HCT116 (cell line): ENCODE results near the gene SMOC1. TPM values are rescaled to one million over a fixed set of nuclear protein-coding genes. Genes with fewer than 3 reads are reported as not detected.

Experiments used
- ATAC-seq: fragments of 200-7000 bp; cut with Tn5 transposase; 2 replicates; pipeline ENCODE4 v1.9.1; 2020; ENCODE audit warnings: mild to moderate bottlenecking, moderate library complexity
- BruUV-seq: library from RNA; stranded (reverse); fragments of 400-500 nt; replicated peaks from 2 replicates; lab custom pipeline; 2021; lab: Mats Ljungman, UMichigan
- CTCF ChIA-PET: fragments of 300-600 bp; sonication (Branson Sonifier 250); formaldehyde crosslinking; loops from one replicate; lab custom pipeline; 2021; ENCODE audit warnings: antibody characterized with exemption; lab: Charles Lee
- POLR2A ChIA-PET: fragments of 300-600, 350-600 bp; sonication (Branson Sonifier 250); formaldehyde crosslinking; loops from one replicate; lab custom pipeline; 2021; ENCODE audit warnings: antibody characterized with exemption; lab: Charles Lee
- RAD21 ChIA-PET, 2 experiments: fragments of 300-600 bp; sonication (Branson Sonifier 250); formaldehyde crosslinking; loops; one replicate each; lab custom pipeline; 2023; ENCODE audit warnings: low total read pairs in 2 of 2; ENCODE audit not compliant: uncharacterized antibody in 2 of 2, unreplicated experiment in 2 of 2, low non-redundant PET in 1 of 2; lab: Charles Lee
- DNase-seq: peaks from one replicate; pipeline ENCODE4 v3.0.0-alpha.2; 2010; ENCODE audit warnings: low read depth, low spot score
- H2AFZ ChIP-seq: fragments of 200-600 bp; shearing (Covaris generic), sonication (generic); 2 replicates; pipeline ENCODE4 v1.6.1; 2017; ENCODE audit warnings: low read depth, mixed run types, mixed read lengths, antibody characterized with exemption, low read length; ENCODE audit not compliant: poor library complexity, severe bottlenecking
- H3K27ac ChIP-seq: 2 replicates; pipeline ENCODE4 v1.5.1; 2012; ENCODE audit warnings: low read depth, low read length
- H3K27me3 ChIP-seq: fragments of 200-600 bp; sonication (generic); 2 replicates; pipeline ENCODE4 v1.6.1; 2016; ENCODE audit warnings: mixed run types, low read length, mixed read lengths; ENCODE audit not compliant: insufficient read depth
- H3K36me3 ChIP-seq, 2 experiments: fragments of 200-500 bp in 1 of 2; fragments of 200-600 bp in 1 of 2; sonication (Bioruptor generic) in 1 of 2; sonication (generic) in 1 of 2; 2 replicates each; pipeline versions ENCODE4 v1.5.1 to v1.6.1; 2014 to 2016; ENCODE audit warnings: low read length in 2 of 2, inconsistent platforms in 1 of 2, mixed read lengths in 1 of 2, mixed run types in 1 of 2; ENCODE audit not compliant: insufficient read depth in 2 of 2, control insufficient read depth in 1 of 2
- H3K4me1 ChIP-seq, 2 experiments: fragments of 200-600 bp in 1 of 2; sonication (generic) in 1 of 2; 2 replicates each; pipeline versions ENCODE4 v1.5.1 to v1.6.1; 2012 to 2017; ENCODE audit warnings: low read length in 2 of 2, inconsistent platforms in 1 of 2, mild to moderate bottlenecking in 1 of 2, mixed read lengths in 1 of 2, mixed run types in 1 of 2, moderate library complexity in 1 of 2; ENCODE audit not compliant: insufficient read depth in 2 of 2, control insufficient read depth in 1 of 2
- H3K4me2 ChIP-seq: fragments of 200-600 bp; sonication (generic); 2 replicates; pipeline ENCODE4 v1.6.1; 2017; ENCODE audit warnings: mixed run types, low read length, mixed read lengths
- H3K4me3 ChIP-seq, 2 experiments: fragments of 200-600 bp in 1 of 2; sonication (generic) in 1 of 2; replicated peaks in 1 of 2; 2 replicates each; pipeline ENCODE4 v1.5.1; 2011 to 2016; ENCODE audit warnings: low read length in 2 of 2, control low read depth in 1 of 2, low read depth in 1 of 2, mild to moderate bottlenecking in 1 of 2, mixed read lengths in 1 of 2, mixed run types in 1 of 2
- H3K79me2 ChIP-seq: fragments of 200-600 bp; sonication (generic); 2 replicates; pipeline ENCODE4 v1.6.1; 2017; ENCODE audit warnings: mild to moderate bottlenecking, mixed run types, low read length, moderate library complexity, mixed read lengths; ENCODE audit not compliant: insufficient read depth
- H3K9ac ChIP-seq: fragments of 200-600 bp; sonication (generic); 2 replicates; pipeline ENCODE4 v1.6.1; 2016; ENCODE audit warnings: low read length, mixed read lengths
- H3K9me2 ChIP-seq: fragments of 200-600 bp; sonication (generic), shearing (Covaris generic); 2 replicates; pipeline ENCODE4 v1.6.1; 2017; ENCODE audit warnings: mixed run types, mild to moderate bottlenecking, moderate library complexity; ENCODE audit not compliant: insufficient read depth
- H3K9me3 ChIP-seq, 2 experiments: fragments of 200-500 bp in 1 of 2; fragments of 200-600 bp in 1 of 2; sonication (Bioruptor generic) in 1 of 2; sonication (generic) in 1 of 2; 2 replicates each; pipeline ENCODE4 v1.6.1; 2014 to 2017; ENCODE audit warnings: low read length in 2 of 2, mixed read lengths in 2 of 2, inconsistent platforms in 1 of 2, low read depth in 1 of 2, mild to moderate bottlenecking in 1 of 2, mixed run types in 1 of 2, moderate library complexity in 1 of 2; ENCODE audit not compliant: control insufficient read depth in 1 of 2, insufficient read depth in 1 of 2
- H4K20me1 ChIP-seq: fragments of 200-600 bp; sonication (generic), shearing (Covaris generic); 2 replicates; pipeline ENCODE4 v1.6.1; 2017; ENCODE audit warnings: mixed run types, mild to moderate bottlenecking, moderate library complexity; ENCODE audit not compliant: insufficient read depth
- JUND ChIP-seq: IDR thresholded peaks from 2 replicates; pipeline ENCODE4 v1.6.1; 2012
- RAD21 ChIP-seq: IDR thresholded peaks from 2 replicates; pipeline ENCODE4 v1.6.1; 2012; ENCODE audit warnings: low read depth, mild to moderate bottlenecking
- ZNF274 ChIP-seq: fragments of 200-500 bp; sonication (Bioruptor generic); IDR thresholded peaks from 2 replicates; pipeline ENCODE4 v1.6.1; 2014; ENCODE audit warnings: mild to moderate bottlenecking, low read depth, low read length, inconsistent platforms
- intact Hi-C: fragments of 100-400 bp; cut with micrococcal nuclease; formaldehyde crosslinking; loops from 2 replicates; pipeline ENCODE4 v1.10.0; 2022
- total RNA-seq: library from RNA; stranded (reverse); gene quantifications from one replicate; pipeline ENCODE4 v1.2.1, GENCODE V29; 2021; ENCODE audit not compliant: unreplicated experiment
- TF ChIP-seq, protein P1 (sequence below), 3 experiments: fragments of 200-600 bp in 1 of 3; sonication (generic) in 1 of 3; IDR thresholded peaks in 2 of 3; conservative IDR thresholded peaks in 1 of 3; 2 replicates each; pipeline ENCODE4 v1.5.1; 2012 to 2017; ENCODE audit warnings: low read depth in 2 of 3, low read length in 2 of 3, antibody characterized with exemption in 1 of 3, borderline replicate concordance in 1 of 3, control low read depth in 1 of 3, mild to moderate bottlenecking in 1 of 3, mixed read lengths in 1 of 3, mixed run types in 1 of 3, moderate library complexity in 1 of 3; ENCODE audit not compliant: insufficient read depth in 1 of 3

SMOC1 gene
- total RNA-seq, 1 experiment from 2014 or later, result not detected

DNA sequence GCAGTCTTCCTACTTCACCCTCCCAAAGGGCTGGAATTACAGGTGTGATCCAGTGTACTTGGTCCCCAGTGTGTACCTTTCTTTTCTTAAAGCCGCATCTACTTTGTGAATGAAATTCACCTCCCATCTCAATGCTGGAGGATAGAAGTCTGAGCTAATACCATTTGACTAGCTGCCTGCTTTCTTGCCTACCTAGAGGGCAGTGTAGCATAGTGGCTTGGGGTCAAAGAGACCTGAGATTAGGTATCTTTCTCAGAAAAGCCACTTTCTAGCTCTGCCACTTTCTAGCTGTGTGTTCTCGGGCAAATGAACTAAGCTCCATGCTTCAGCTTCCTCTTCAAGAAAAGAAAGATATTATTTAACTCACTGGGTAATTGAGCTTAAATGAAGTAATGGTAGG lies 16.9 kb downstream of the SMOC1 start:
- Histone ChIP-seq H3K4me2 (no peak overlapping the region), H2AFZ (no peak overlapping the region), H3K9ac (no peak overlapping the region), H4K20me1 (no peaks in the 10 kb centered on the region), H3K4me1 (no peaks in the 10 kb centered on the region), H3K36me3 (no peaks in the 10 kb centered on the region), H3K27me3 (peaks cover 21% of the 10 kb centered on the region; the same call in 1 of the 2 replicates), H3K4me3 (no peak overlapping the region), H3K9me3 (no peaks in the 10 kb centered on the region), H3K79me2 (no peaks in the 10 kb centered on the region), H3K9me2 (no peaks in the 10 kb centered on the region), H3K27ac (no peak overlapping the region)
- TF ChIP-seq, protein P1, sequence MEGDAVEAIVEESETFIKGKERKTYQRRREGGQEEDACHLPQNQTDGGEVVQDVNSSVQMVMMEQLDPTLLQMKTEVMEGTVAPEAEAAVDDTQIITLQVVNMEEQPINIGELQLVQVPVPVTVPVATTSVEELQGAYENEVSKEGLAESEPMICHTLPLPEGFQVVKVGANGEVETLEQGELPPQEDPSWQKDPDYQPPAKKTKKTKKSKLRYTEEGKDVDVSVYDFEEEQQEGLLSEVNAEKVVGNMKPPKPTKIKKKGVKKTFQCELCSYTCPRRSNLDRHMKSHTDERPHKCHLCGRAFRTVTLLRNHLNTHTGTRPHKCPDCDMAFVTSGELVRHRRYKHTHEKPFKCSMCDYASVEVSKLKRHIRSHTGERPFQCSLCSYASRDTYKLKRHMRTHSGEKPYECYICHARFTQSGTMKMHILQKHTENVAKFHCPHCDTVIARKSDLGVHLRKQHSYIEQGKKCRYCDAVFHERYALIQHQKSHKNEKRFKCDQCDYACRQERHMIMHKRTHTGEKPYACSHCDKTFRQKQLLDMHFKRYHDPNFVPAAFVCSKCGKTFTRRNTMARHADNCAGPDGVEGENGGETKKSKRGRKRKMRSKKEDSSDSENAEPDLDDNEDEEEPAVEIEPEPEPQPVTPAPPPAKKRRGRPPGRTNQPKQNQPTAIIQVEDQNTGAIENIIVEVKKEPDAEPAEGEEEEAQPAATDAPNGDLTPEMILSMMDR (IDR thresholded peaks at IDR 0.05 in 2 of 3, conservative IDR thresholded peaks at IDR 0.05 in 1 of 3; ENCODE audit: borderline replicate concordance in 1 of 3, insufficient read depth in 1 of 3, low read depth in 2 of 3, low read length in 2 of 3), result no peak
- no peak for TF ChIP-seq ZNF274
- TF ChIP-seq RAD21, result no peak
- ChIA-PET RAD21 (no interaction called here), POLR2A (no interaction called here), CTCF (no interaction called here)
- DNase-seq (no peak), ATAC-seq (no peak)
- intact Hi-C loops, result no loop called here
- BruUV-seq, result no TSS peak

DNA sequence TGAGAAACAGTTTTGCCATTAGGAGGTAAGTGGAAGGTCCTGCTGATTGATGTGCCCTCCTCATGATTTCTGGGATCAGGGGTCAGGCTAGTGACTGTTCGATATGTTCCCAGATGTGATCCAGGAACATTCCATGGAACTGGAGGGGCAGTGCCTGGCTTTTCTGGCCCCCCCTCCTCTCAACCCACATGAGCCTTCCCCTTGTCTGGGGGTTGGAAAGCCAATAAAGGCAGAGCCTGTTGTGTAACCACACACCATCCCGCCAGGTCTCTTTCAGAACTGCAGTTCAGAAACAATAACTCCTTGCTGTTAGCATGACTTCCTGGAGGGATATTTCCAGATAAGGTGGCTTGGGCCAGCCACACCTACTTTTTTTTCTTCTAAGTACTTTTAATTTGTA lies 17.8 kb downstream of the SMOC1 start:
- H3K27me3 ChIP-seq, result peaks cover 16% of the 10 kb centered on the region; the same call in 1 of the 2 replicates
- CTCF ChIA-PET, result no interaction called here
- H3K9me2 ChIP-seq, result no peaks in the 10 kb centered on the region
- H3K4me1 ChIP-seq, result no peaks in the 10 kb centered on the region
- no peak for ATAC-seq
- H3K4me2 ChIP-seq, result no peak overlapping the region
- RAD21 ChIA-PET, result no interaction called here
- H2AFZ ChIP-seq, result no peak overlapping the region
- H4K20me1 ChIP-seq, result no peaks in the 10 kb centered on the region
- POLR2A ChIA-PET, result no interaction called here
- no peak overlapping the region for H3K4me3 ChIP-seq
- no TSS peak for BruUV-seq
- H3K27ac ChIP-seq, result no peak overlapping the region
- no peak for DNase-seq
- no peak overlapping the region for H3K9ac ChIP-seq
- H3K79me2 ChIP-seq, result no peaks in the 10 kb centered on the region
- TF ChIP-seq JUND, result no peak
- no peaks in the 10 kb centered on the region for H3K9me3 ChIP-seq
- intact Hi-C loops, result no loop called here
- no peaks in the 10 kb centered on the region for H3K36me3 ChIP-seq
